SJSA1 (cell line): ENCODE results near the gene PTPA. TPM values are rescaled to one million over a fixed set of nuclear protein-coding genes. Genes with fewer than 3 reads are reported as not detected.

ENCODE experiments used
- DNase-seq, 2 experiments: peaks; one replicate each; pipeline ENCODE4 v3.0.0-alpha.2; 2015 to 2020; ENCODE audit warnings: low spot score in 2 of 2, low read depth in 1 of 2
- H3K27ac ChIP-seq: fragments of 250-450 bp; sonication (Bioruptor Pico); 2 replicates; pipeline ENCODE4 v1.5.1; 2020; ENCODE audit warnings: mild to moderate bottlenecking, moderate library complexity
- H3K27me3 ChIP-seq: fragments of 250-450 bp; sonication (Bioruptor Pico); replicated peaks from 2 replicates; pipeline ENCODE4 v1.5.1; 2020; ENCODE audit warnings: mild to moderate bottlenecking, moderate library complexity
- H3K36me3 ChIP-seq: fragments of 250-450 bp; sonication (Bioruptor Pico); 2 replicates; pipeline ENCODE4 v1.5.1; 2020; ENCODE audit warnings: mild to moderate bottlenecking
- H3K4me1 ChIP-seq: fragments of 250-450 bp; sonication (Bioruptor Pico); replicated peaks from 2 replicates; pipeline ENCODE4 v1.6.1; 2021; ENCODE audit warnings: mild to moderate bottlenecking
- H3K4me3 ChIP-seq: fragments of 250-450 bp; sonication (Bioruptor Pico); 2 replicates; pipeline ENCODE4 v1.5.1; 2020; ENCODE audit warnings: mild to moderate bottlenecking
- H3K9me3 ChIP-seq: fragments of 250-450 bp; sonication (Bioruptor Pico); replicated peaks from 2 replicates; pipeline ENCODE4 v1.5.1; 2020; ENCODE audit warnings: mild to moderate bottlenecking
- total RNA-seq: library from RNA; depleted of rRNA; stranded (reverse); fragments of >200 nt; shearing (Covaris generic); gene quantifications from 2 replicates; pipeline ENCODE4 v1.2.3, GENCODE V29; 2014

The PTPA gene
- total RNA-seq, 1 experiment from 2014 or later = 93.3 TPM

GRCh38 chr9:129095908-129096307 is 15.3 kb upstream of the PTPA start:
- 0 out of 2 replicates have a peak, but pooled peaks cover 2% of the 10 kb centered on the region for H3K36me3 ChIP-seq
- no peaks in the 10 kb centered on the region for H3K27me3 ChIP-seq
- DNase-seq = no peak
- H3K4me3 ChIP-seq = no peak overlapping the region
- H3K4me1 ChIP-seq = no peaks in the 10 kb centered on the region
- H3K9me3 ChIP-seq = no peaks in the 10 kb centered on the region
- H3K27ac ChIP-seq = no peak overlapping the region

- H3K27ac ChIP-seq = no peak overlapping the region
- no peak for DNase-seq
Measured at GRCh38 chr9:129097671-129098306, 13.4 kb upstream of the PTPA start.

GRCh38 chr9:129098328-129098727 is 12.9 kb upstream of the PTPA start:
- 0 out of 2 replicates have a peak, but pooled peaks cover 2% of the 10 kb centered on the region for H3K36me3 ChIP-seq
- no peak overlapping the region for H3K4me3 ChIP-seq
- no peaks in the 10 kb centered on the region for H3K4me1 ChIP-seq
- no peak for DNase-seq
- H3K27me3 ChIP-seq = no peaks in the 10 kb centered on the region
- H3K27ac ChIP-seq = no peak overlapping the region
- H3K9me3 ChIP-seq = no peaks in the 10 kb centered on the region

More at GRCh38 chr9:129097671-129098306, 13.4 kb upstream of the PTPA start:
- Histone ChIP-seq H3K9me3 (no peaks in the 10 kb centered on the region), H3K4me3 (no peak overlapping the region), H3K4me1 (no peaks in the 10 kb centered on the region), H3K27me3 (no peaks in the 10 kb centered on the region), H3K36me3 (0 out of 2 replicates have a peak, but pooled peaks cover 2% of the 10 kb centered on the region)

- no peaks in the 10 kb centered on the region for H3K27me3 ChIP-seq
- H3K27ac ChIP-seq = no peak overlapping the region
- no peaks in the 10 kb centered on the region for H3K9me3 ChIP-seq
- no peaks in the 10 kb centered on the region for H3K4me1 ChIP-seq
- no peak overlapping the region for H3K4me3 ChIP-seq
- DNase-seq = no peak
- H3K36me3 ChIP-seq = 0 out of 2 replicates have a peak, but pooled peaks cover 2% of the 10 kb centered on the region
Measured at GRCh38 chr9:129100383-129101169, 10.6 kb upstream of the PTPA start.

GRCh38 chr9:129101279-129101678 is 9.9 kb upstream of the PTPA start:
- Histone ChIP-seq H3K36me3 (0 out of 2 replicates have a peak, but pooled peaks cover 2% of the 10 kb centered on the region), H3K4me3 (no peak overlapping the region), H3K4me1 (no peaks in the 10 kb centered on the region), H3K9me3 (no peaks in the 10 kb centered on the region), H3K27me3 (no peaks in the 10 kb centered on the region), H3K27ac (no peak overlapping the region)
- DNase-seq = no peak

- Histone ChIP-seq H3K27me3 (no peaks in the 10 kb centered on the region), H3K27ac (no peak overlapping the region), H3K4me1 (no peaks in the 10 kb centered on the region), H3K4me3 (no peak overlapping the region), H3K9me3 (no peaks in the 10 kb centered on the region), H3K36me3 (peaks cover 2% of the 10 kb centered on the region; the same call in 1 of the 2 replicates)
- no peak for DNase-seq
Measured at GRCh38 chr9:129102095-129102525, 9.1 kb upstream of the PTPA start.

GRCh38 chr9:129102791-129103594 is 8.2 kb upstream of the PTPA start:
- H3K9me3 ChIP-seq = no peaks in the 10 kb centered on the region
- no peaks in the 10 kb centered on the region for H3K27me3 ChIP-seq
- no peak overlapping the region for H3K4me3 ChIP-seq
- no peaks in the 10 kb centered on the region for H3K4me1 ChIP-seq
- DNase-seq = peak in 1 of 2 experiments; percentile 64
- peaks cover 7% of the 10 kb centered on the region for H3K36me3 ChIP-seq
- H3K27ac ChIP-seq = no peak overlapping the region

- H3K27ac ChIP-seq = no peak overlapping the region
- no peak overlapping the region for H3K4me3 ChIP-seq
- H3K4me1 ChIP-seq = no peaks in the 10 kb centered on the region
- H3K36me3 ChIP-seq = peaks cover 7% of the 10 kb centered on the region
- no peaks in the 10 kb centered on the region for H3K9me3 ChIP-seq
- H3K27me3 ChIP-seq = no peaks in the 10 kb centered on the region
- no peak for DNase-seq
Measured at GRCh38 chr9:129103595-129103965, 7.6 kb upstream of the PTPA start.

- Histone ChIP-seq H3K4me3 (no peak overlapping the region), H3K27me3 (no peaks in the 10 kb centered on the region), H3K36me3 (peaks cover 7% of the 10 kb centered on the region), H3K4me1 (no peaks in the 10 kb centered on the region), H3K9me3 (no peaks in the 10 kb centered on the region), H3K27ac (no peak overlapping the region)
- no peak for DNase-seq
Measured at GRCh38 chr9:129104051-129104450, 7.2 kb upstream of the PTPA start.

GRCh38 chr9:129105857-129106694 is 5.1 kb upstream of the PTPA start:
- Histone ChIP-seq H3K9me3 (no peaks in the 10 kb centered on the region), H3K4me3 (no peak overlapping the region), H3K36me3 (peaks cover 10% of the 10 kb centered on the region), H3K27ac (no peak overlapping the region), H3K27me3 (no peaks in the 10 kb centered on the region), H3K4me1 (peaks cover 10% of the 10 kb centered on the region; the same call in 1 of the 2 replicates)
- DNase-seq = no peak

GRCh38 chr9:129107651-129108050 is 3.6 kb upstream of the PTPA start:
- DNase-seq = no peak
- Histone ChIP-seq H3K27me3 (no peaks in the 10 kb centered on the region), H3K36me3 (peaks cover 14% of the 10 kb centered on the region), H3K27ac (no peak overlapping the region), H3K9me3 (no peaks in the 10 kb centered on the region), H3K4me3 (no peak overlapping the region), H3K4me1 (peaks cover 16% of the 10 kb centered on the region)

- Histone ChIP-seq H3K27ac (no peak overlapping the region), H3K4me1 (peaks cover 16% of the 10 kb centered on the region), H3K9me3 (no peaks in the 10 kb centered on the region), H3K27me3 (no peaks in the 10 kb centered on the region), H3K4me3 (no peak overlapping the region), H3K36me3 (peaks cover 16% of the 10 kb centered on the region)
- DNase-seq = no peak
Measured at GRCh38 chr9:129108083-129108804, 3.0 kb upstream of the PTPA start.
